ENCODE results near the gene ZBTB8B. TPM values are rescaled to one million over a fixed set of nuclear protein-coding genes. Genes with fewer than 3 reads are reported as not detected.
"Not testable (repeated sequence)": the region's sequence is repeated elsewhere in the genome, so short reads cannot be mapped to it uniquely, and the experiment has no call there.

Gene ZBTB8B
- total RNA-seq, 2 donors from 2014 or later: not detected

GRCh38 chr1:32480003-32480402 is 15.1 kb downstream of the ZBTB8B start:
- H3K36me3 Mint-ChIP-seq (ENCODE audit: low read depth): no peaks in the 10 kb centered on the region

GRCh38 chr1:32480761-32481160 is 15.9 kb downstream of the ZBTB8B start:
- H3K36me3 Mint-ChIP-seq (ENCODE audit: low read depth): no peaks in the 10 kb centered on the region
- H3K27ac Mint-ChIP-seq: no peak overlapping the region

More at GRCh38 chr1:32480003-32480402, 15.1 kb downstream of the ZBTB8B start:
- H3K27me3 Mint-ChIP-seq: peaks cover 27% of the 10 kb centered on the region
- no peak overlapping the region for H3K27ac Mint-ChIP-seq
- no peaks in the 10 kb centered on the region for H3K9me3 ChIP-seq (ENCODE audit: control insufficient read depth, low read length, poor library complexity, severe bottlenecking)
- H3K4me3 Mint-ChIP-seq: no peak overlapping the region
- DNase-seq (no peak), ATAC-seq (no peak)
- no peaks in the 10 kb centered on the region for H3K4me1 Mint-ChIP-seq

GRCh38 chr1:32481788-32482187 is 16.9 kb downstream of the ZBTB8B start:
- not testable (repeated sequence) for H3K36me3 Mint-ChIP-seq (ENCODE audit: low read depth); DNase-seq; H3K27ac Mint-ChIP-seq; H3K9me3 ChIP-seq (ENCODE audit: control insufficient read depth, low read length, poor library complexity, severe bottlenecking); ATAC-seq; H3K4me1 Mint-ChIP-seq; H3K4me3 Mint-ChIP-seq
- H3K27me3 Mint-ChIP-seq: peaks cover 33% of the 10 kb centered on the region

More at GRCh38 chr1:32480761-32481160, 15.9 kb downstream of the ZBTB8B start:
- ATAC-seq (no peak), DNase-seq (no peak)
- H3K9me3 ChIP-seq (ENCODE audit: control insufficient read depth, low read length, poor library complexity, severe bottlenecking): no peaks in the 10 kb centered on the region
- peaks cover 34% of the 10 kb centered on the region for H3K27me3 Mint-ChIP-seq
- no peaks in the 10 kb centered on the region for H3K4me1 Mint-ChIP-seq
- H3K4me3 Mint-ChIP-seq: no peak overlapping the region

GRCh38 chr1:32485554-32486255 is 20.8 kb downstream of the ZBTB8B start:
- no peak overlapping the region for H3K4me3 Mint-ChIP-seq
- H3K4me1 Mint-ChIP-seq: no peaks in the 10 kb centered on the region
- DNase-seq (no peak), ATAC-seq (no peak)
- no peaks in the 10 kb centered on the region for H3K36me3 Mint-ChIP-seq (ENCODE audit: low read depth)
- H3K27me3 Mint-ChIP-seq: peaks cover 26% of the 10 kb centered on the region
- no peaks in the 10 kb centered on the region for H3K9me3 ChIP-seq (ENCODE audit: control insufficient read depth, low read length, poor library complexity, severe bottlenecking)
- H3K27ac Mint-ChIP-seq: no peak overlapping the region

- Mint-ChIP-seq H3K27me3 (peaks cover 24% of the 10 kb centered on the region), H3K4me3 (no peak overlapping the region), H3K36me3 (ENCODE audit: low read depth) (no peaks in the 10 kb centered on the region), H3K4me1 (no peaks in the 10 kb centered on the region), H3K27ac (no peak overlapping the region)
- H3K9me3 ChIP-seq (ENCODE audit: control insufficient read depth, low read length, poor library complexity, severe bottlenecking): no peaks in the 10 kb centered on the region
- DNase-seq: no peak
- no peak for ATAC-seq
Measured at GRCh38 chr1:32486463-32487113, 21.7 kb downstream of the ZBTB8B start.

GRCh38 chr1:32487182-32487581 is 22.3 kb downstream of the ZBTB8B start:
- H3K4me3 Mint-ChIP-seq: no peak overlapping the region
- peaks cover 19% of the 10 kb centered on the region for H3K27me3 Mint-ChIP-seq
- DNase-seq: no peak
- H3K9me3 ChIP-seq (ENCODE audit: control insufficient read depth, low read length, poor library complexity, severe bottlenecking): no peaks in the 10 kb centered on the region
- H3K27ac Mint-ChIP-seq: no peak overlapping the region
- ATAC-seq: no peak
- no peaks in the 10 kb centered on the region for H3K4me1 Mint-ChIP-seq
- no peaks in the 10 kb centered on the region for H3K36me3 Mint-ChIP-seq (ENCODE audit: low read depth)

- H3K9me3 ChIP-seq (ENCODE audit: control insufficient read depth, low read length, poor library complexity, severe bottlenecking): no peaks in the 10 kb centered on the region
- H3K36me3 Mint-ChIP-seq (ENCODE audit: low read depth): no peaks in the 10 kb centered on the region
- ATAC-seq: no peak
Measured at GRCh38 chr1:32489774-32490454, 25.0 kb downstream of the ZBTB8B start.

GRCh38 chr1:32491386-32491785 is 26.5 kb downstream of the ZBTB8B start:
- no peaks in the 10 kb centered on the region for H3K4me1 Mint-ChIP-seq
- H3K27ac Mint-ChIP-seq: no peak overlapping the region
- no peaks in the 10 kb centered on the region for H3K9me3 ChIP-seq (ENCODE audit: control insufficient read depth, low read length, poor library complexity, severe bottlenecking)
- no peak overlapping the region for H3K4me3 Mint-ChIP-seq
- H3K36me3 Mint-ChIP-seq (ENCODE audit: low read depth): no peaks in the 10 kb centered on the region
- DNase-seq (no peak), ATAC-seq (no peak)
- H3K27me3 Mint-ChIP-seq: peaks cover 10% of the 10 kb centered on the region

More at GRCh38 chr1:32489774-32490454, 25.0 kb downstream of the ZBTB8B start:
- H3K27me3 Mint-ChIP-seq: peaks cover 22% of the 10 kb centered on the region
- H3K27ac Mint-ChIP-seq: no peak overlapping the region
- no peaks in the 10 kb centered on the region for H3K4me1 Mint-ChIP-seq
- H3K4me3 Mint-ChIP-seq: no peak overlapping the region
- no peak for DNase-seq

- DNase-seq (no peak), ATAC-seq (no peak)
- Mint-ChIP-seq H3K36me3 (ENCODE audit: low read depth) (no peaks in the 10 kb centered on the region), H3K27me3 (peaks cover 15% of the 10 kb centered on the region), H3K27ac (no peak overlapping the region), H3K4me3 (no peak overlapping the region), H3K4me1 (peaks cover 2% of the 10 kb centered on the region)
- H3K9me3 ChIP-seq (ENCODE audit: control insufficient read depth, low read length, poor library complexity, severe bottlenecking): no peaks in the 10 kb centered on the region
Measured at GRCh38 chr1:32494196-32494595, 29.3 kb downstream of the ZBTB8B start.

GRCh38 chr1:32494711-32495337 is 30.0 kb downstream of the ZBTB8B start:
- Mint-ChIP-seq H3K27me3 (peaks cover 21% of the 10 kb centered on the region), H3K4me1 (peaks cover 2% of the 10 kb centered on the region), H3K4me3 (no peak overlapping the region), H3K27ac (no peak overlapping the region), H3K36me3 (ENCODE audit: low read depth) (no peaks in the 10 kb centered on the region)
- no peak for DNase-seq
- ATAC-seq: no peak
- H3K9me3 ChIP-seq (ENCODE audit: control insufficient read depth, low read length, poor library complexity, severe bottlenecking): no peaks in the 10 kb centered on the region

- DNase-seq: no peak
- no peaks in the 10 kb centered on the region for H3K9me3 ChIP-seq (ENCODE audit: control insufficient read depth, low read length, poor library complexity, severe bottlenecking)
- no peak overlapping the region for H3K4me3 Mint-ChIP-seq
Measured at GRCh38 chr1:32496127-32496526, 31.3 kb downstream of the ZBTB8B start.

GRCh38 chr1:32498751-32499150 is 33.9 kb downstream of the ZBTB8B start:
- ATAC-seq (no peak), DNase-seq (no peak)
- Mint-ChIP-seq H3K4me3 (no peak overlapping the region), H3K4me1 (peaks cover 2% of the 10 kb centered on the region), H3K36me3 (ENCODE audit: low read depth) (no peaks in the 10 kb centered on the region), H3K27me3 (peaks cover 29% of the 10 kb centered on the region), H3K27ac (no peak overlapping the region)
- no peaks in the 10 kb centered on the region for H3K9me3 ChIP-seq (ENCODE audit: control insufficient read depth, low read length, poor library complexity, severe bottlenecking)

More at GRCh38 chr1:32496127-32496526, 31.3 kb downstream of the ZBTB8B start:
- Mint-ChIP-seq H3K27ac (no peak overlapping the region), H3K36me3 (ENCODE audit: low read depth) (no peaks in the 10 kb centered on the region), H3K4me1 (peaks cover 2% of the 10 kb centered on the region), H3K27me3 (peaks cover 17% of the 10 kb centered on the region)
- ATAC-seq: no peak
